Measurements from ENCODE around the gene IRX4.

- TF ChIP-seq USF1 (IDR thresholded peaks at IDR 0.05) (no peak), RAD21 (IDR thresholded peaks at IDR 0.05; ENCODE audit: low read depth) (no peak), FOXM1 (IDR thresholded peaks at IDR 0.05; ENCODE audit: borderline replicate concordance, low read depth) (no peak), YY1 (IDR thresholded peaks at IDR 0.05; ENCODE audit: low read depth) (no peak)
Measured at GRCh38 chr5:1878050-1878849, 4.5 kb downstream of the IRX4 start.
